NOMO-1 (cell line): ENCODE results near the gene RTN4RL2.

ENCODE experiments used
- DNase-seq, 2 experiments: peaks; one replicate each; lab custom pipeline; 2025; ENCODE audit not compliant: unreplicated experiment in 2 of 2; lab: John Stamatoyannopoulos, UW

RTN4RL2 gene

GRCh38 chr11:57460022-57460757 is at the start of gene RTN4RL2:
Gene RTN4RL2, plus strand, starts transcription at chr11:57460528. Its CDS starts 338 bp downstream, at chr11:57460866.
- DNase-seq, result peak; percentile 46 to 54

- DNase-seq, result no peak
Measured at GRCh38 chr11:57413681-57414080, 46.6 kb upstream of the RTN4RL2 start.

- no peak for DNase-seq
Measured at GRCh38 chr11:57414612-57415212, 45.6 kb upstream of the RTN4RL2 start.

GRCh38 chr11:57416436-57416835 is 43.9 kb upstream of the RTN4RL2 start:
- DNase-seq, result no peak

- DNase-seq, result no peak
Measured at GRCh38 chr11:57417056-57417455, 43.3 kb upstream of the RTN4RL2 start.

GRCh38 chr11:57418131-57418530 is 42.2 kb upstream of the RTN4RL2 start:
- no peak for DNase-seq

- no peak for DNase-seq
Measured at GRCh38 chr11:57419146-57419545, 41.2 kb upstream of the RTN4RL2 start.

GRCh38 chr11:57421066-57421465 is 39.3 kb upstream of the RTN4RL2 start:
- DNase-seq, result no peak

GRCh38 chr11:57421805-57422204 is 38.5 kb upstream of the RTN4RL2 start:
- DNase-seq, result no peak

GRCh38 chr11:57422669-57423068 is 37.7 kb upstream of the RTN4RL2 start:
- no peak for DNase-seq

GRCh38 chr11:57424137-57424791 is 36.1 kb upstream of the RTN4RL2 start:
- DNase-seq, result no peak

GRCh38 chr11:57424792-57425564 is 35.4 kb upstream of the RTN4RL2 start:
- DNase-seq, result peak; percentile 94 to 95

GRCh38 chr11:57425565-57426438 is 34.5 kb upstream of the RTN4RL2 start:
- DNase-seq, result no peak

GRCh38 chr11:57426439-57426928 is 33.8 kb upstream of the RTN4RL2 start:
- DNase-seq, result no peak

- peak; percentile 85 to 89 for DNase-seq
Measured at GRCh38 chr11:57426929-57427726, 33.2 kb upstream of the RTN4RL2 start, which contains the start of gene SLC43A3. Gene SLC43A3, minus strand, starts transcription at chr11:57427121. Its CDS starts 949 bp downstream, at chr11:57426172.

- DNase-seq, result no peak
Measured at GRCh38 chr11:57427727-57428082, 32.6 kb upstream of the RTN4RL2 start.

GRCh38 chr11:57428643-57429042 is 31.7 kb upstream of the RTN4RL2 start:
- no peak for DNase-seq

GRCh38 chr11:57429946-57430345 is 30.4 kb upstream of the RTN4RL2 start:
- DNase-seq, result no peak

GRCh38 chr11:57430952-57431351 is 29.4 kb upstream of the RTN4RL2 start:
- DNase-seq, result no peak
